ENCODE measurements around the gene ANTXR1. TPM values are rescaled to one million over a fixed set of nuclear protein-coding genes. Genes with fewer than 3 reads are reported as not detected.

The ANTXR1 gene
- total RNA-seq, 1 experiment from 2014 or later: 37.3 TPM

DNA sequence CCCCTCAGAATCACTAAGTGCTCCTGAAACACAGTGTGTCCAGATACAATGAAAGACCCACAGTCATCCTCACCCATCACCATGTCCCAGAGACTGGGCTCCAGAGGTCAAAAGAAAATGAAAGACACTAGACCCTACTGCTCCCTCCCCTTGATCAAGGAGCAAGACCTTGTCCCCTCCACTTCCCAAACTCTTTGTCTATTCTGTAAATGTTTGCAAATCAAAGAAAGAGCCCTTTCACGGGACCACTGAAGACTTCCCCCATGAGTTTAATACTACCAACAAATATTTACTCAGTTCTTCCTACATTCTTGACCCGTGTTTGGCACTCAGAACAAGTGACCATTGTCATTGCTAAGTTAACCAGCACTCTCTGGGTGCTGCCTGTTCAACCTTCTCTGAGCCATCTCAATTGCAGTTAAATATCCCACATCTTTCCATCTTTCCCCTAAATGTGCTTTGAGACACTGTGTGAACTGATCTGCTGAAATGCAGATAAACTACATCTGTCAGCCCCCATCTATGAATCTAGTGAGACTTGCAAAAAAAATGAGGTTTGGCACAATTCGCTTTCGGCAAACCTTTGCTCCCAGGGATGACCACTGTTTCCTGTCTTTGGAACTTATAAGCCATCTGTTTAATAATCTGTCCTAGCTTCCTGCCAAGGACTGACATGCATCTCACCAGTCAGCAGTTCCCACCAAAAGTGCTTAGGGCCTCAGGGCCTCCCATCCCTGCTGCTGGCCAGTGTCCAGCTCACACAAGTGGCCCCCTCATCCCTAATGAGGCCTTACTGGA, 203.8 kb downstream of the ANTXR1 start:
- H3K14ac ChIP-seq (ENCODE audit: insufficient read depth, low read length): no peak overlapping the region
- no peak overlapping the region for H4K8ac ChIP-seq (replicated peaks; ENCODE audit: insufficient read length, low read depth, low read length)
- no peak overlapping the region for H2BK12ac ChIP-seq (ENCODE audit: insufficient read length, low read depth, low read length)
- H2BK20ac ChIP-seq (ENCODE audit: low read depth, low read length, poor library complexity, severe bottlenecking): no peak overlapping the region
- H3K23me2 ChIP-seq (ENCODE audit: insufficient read length, low read depth, low read length, poor library complexity, severe bottlenecking): no peaks in the 10 kb centered on the region
- H3K4me2 ChIP-seq (ENCODE audit: insufficient read depth, insufficient read length, low read length): no peak overlapping the region
- DNase-seq: no peak
- H4K91ac ChIP-seq (ENCODE audit: insufficient read length, low read depth, low read length): no peak overlapping the region
- no peak overlapping the region for H3K9ac ChIP-seq (ENCODE audit: extremely low read depth, insufficient read length, low read length)
- no peaks in the 10 kb centered on the region for H3K4me1 ChIP-seq (ENCODE audit: insufficient read depth, low read length)
- no peak overlapping the region for H2BK15ac ChIP-seq (ENCODE audit: low read depth, low read length)
- H2BK5ac ChIP-seq (ENCODE audit: insufficient read length, low read length): no peak overlapping the region
- H3K9me3 ChIP-seq (ENCODE audit: control insufficient read depth, low read depth, low read length): no peaks in the 10 kb centered on the region
- no peak overlapping the region for H3K18ac ChIP-seq (ENCODE audit: insufficient read length, low read depth, low read length)
- Mint-ChIP-seq H3K27me3 (ENCODE audit: low read depth) (no peaks in the 10 kb centered on the region), H3K27ac (no peak overlapping the region), H3K36me3 (ENCODE audit: insufficient read depth in 1 of 3, low read depth in 3 of 3) (peaks cover 0 to 5% (median 4%) of the 10 kb centered on the region in 3 experiments; a peak in 4 of 7 replicates), H3K4me1 (no peaks in the 10 kb centered on the region), H3K9me3 (no peaks in the 10 kb centered on the region), H3K4me3 (no peak overlapping the region)
- no peak overlapping the region for H3K27ac ChIP-seq (ENCODE audit: insufficient read length, low read depth, low read length)
- WGBS (ENCODE audit: extremely low coverage, insufficient read length, low lambda C conversion rate): no CpG with 5 or more reads among the region's 4 CpGs
- no peaks in the 10 kb centered on the region for H3K27me3 ChIP-seq (ENCODE audit: insufficient read depth, low read length)
- H2BK120ac ChIP-seq (ENCODE audit: low read depth, low read length, poor library complexity, severe bottlenecking): no peak overlapping the region
- no peak overlapping the region for H4K5ac ChIP-seq (ENCODE audit: insufficient read length, low read depth, low read length)
- H2AFZ ChIP-seq (ENCODE audit: low read length): no peak overlapping the region
- H3K79me1 ChIP-seq (ENCODE audit: insufficient read depth, low read depth, low read length, poor library complexity, severe bottlenecking): no peaks in the 10 kb centered on the region
- H3K23ac ChIP-seq (ENCODE audit: insufficient read length, low read depth, low read length): no peak overlapping the region
- no peaks in the 10 kb centered on the region for H4K20me1 ChIP-seq (ENCODE audit: control insufficient read depth, insufficient read depth, insufficient read length)
- H3T11ph ChIP-seq (ENCODE audit: low read length): no peak overlapping the region
- TF ChIP-seq, protein P1, sequence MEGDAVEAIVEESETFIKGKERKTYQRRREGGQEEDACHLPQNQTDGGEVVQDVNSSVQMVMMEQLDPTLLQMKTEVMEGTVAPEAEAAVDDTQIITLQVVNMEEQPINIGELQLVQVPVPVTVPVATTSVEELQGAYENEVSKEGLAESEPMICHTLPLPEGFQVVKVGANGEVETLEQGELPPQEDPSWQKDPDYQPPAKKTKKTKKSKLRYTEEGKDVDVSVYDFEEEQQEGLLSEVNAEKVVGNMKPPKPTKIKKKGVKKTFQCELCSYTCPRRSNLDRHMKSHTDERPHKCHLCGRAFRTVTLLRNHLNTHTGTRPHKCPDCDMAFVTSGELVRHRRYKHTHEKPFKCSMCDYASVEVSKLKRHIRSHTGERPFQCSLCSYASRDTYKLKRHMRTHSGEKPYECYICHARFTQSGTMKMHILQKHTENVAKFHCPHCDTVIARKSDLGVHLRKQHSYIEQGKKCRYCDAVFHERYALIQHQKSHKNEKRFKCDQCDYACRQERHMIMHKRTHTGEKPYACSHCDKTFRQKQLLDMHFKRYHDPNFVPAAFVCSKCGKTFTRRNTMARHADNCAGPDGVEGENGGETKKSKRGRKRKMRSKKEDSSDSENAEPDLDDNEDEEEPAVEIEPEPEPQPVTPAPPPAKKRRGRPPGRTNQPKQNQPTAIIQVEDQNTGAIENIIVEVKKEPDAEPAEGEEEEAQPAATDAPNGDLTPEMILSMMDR (conservative IDR thresholded peaks at IDR 0.05): no peak
- H3K56ac ChIP-seq (ENCODE audit: insufficient read length, low read depth, low read length): no peak overlapping the region
- no peaks in the 10 kb centered on the region for H3K79me2 ChIP-seq (ENCODE audit: insufficient read depth, low read length)
- no peak overlapping the region for H2AK5ac ChIP-seq (ENCODE audit: insufficient read length, low read length)
- no peak overlapping the region for H3K4ac ChIP-seq (ENCODE audit: low read depth, low read length)
